H9 (cell line): Measurements from ENCODE around the gene PLA2G5. TPM values are rescaled to one million over a fixed set of nuclear protein-coding genes. Genes with fewer than 3 reads are reported as not detected.

ENCODE experiments used
- DNase-seq: peaks from one replicate; pipeline ENCODE4 v3.0.0-alpha.2; 2017
- H2AFZ ChIP-seq: one replicate; pipeline ENCODE4 v1.6.1; 2013; ENCODE audit warnings: mild to moderate bottlenecking, low read length, control low read depth, moderate library complexity
- H2AK5ac ChIP-seq: 2 replicates; pipeline ENCODE4 v1.6.1; 2013; ENCODE audit warnings: low read length, control low read depth, mixed read lengths; ENCODE audit not compliant: insufficient read length
- H2BK120ac ChIP-seq: one replicate; pipeline ENCODE4 v1.6.1; 2013; ENCODE audit warnings: low read depth, mild to moderate bottlenecking, low read length, control low read depth, inconsistent platforms; ENCODE audit not compliant: poor library complexity, severe bottlenecking
- H2BK12ac ChIP-seq: 2 replicates; pipeline ENCODE4 v1.6.1; 2013; ENCODE audit warnings: low read length, control low read depth, mixed read lengths, low read depth; ENCODE audit not compliant: insufficient read length
- H2BK15ac ChIP-seq: 2 replicates; pipeline ENCODE4 v1.6.1; 2013; ENCODE audit warnings: low read depth, low read length, control low read depth
- H2BK20ac ChIP-seq: one replicate; pipeline ENCODE4 v1.6.1; 2013; ENCODE audit warnings: low read depth, mild to moderate bottlenecking, low read length, control low read depth, inconsistent platforms; ENCODE audit not compliant: poor library complexity, severe bottlenecking
- H2BK5ac ChIP-seq: 2 replicates; pipeline ENCODE4 v1.6.1; 2013; ENCODE audit warnings: low read length, control low read depth, mixed read lengths; ENCODE audit not compliant: insufficient read length
- H3K14ac ChIP-seq: 2 replicates; pipeline ENCODE4 v1.6.1; 2013; ENCODE audit warnings: low read length, control low read depth; ENCODE audit not compliant: insufficient read depth
- H3K18ac ChIP-seq: 2 replicates; pipeline ENCODE4 v1.6.1; 2013; ENCODE audit warnings: low read depth, mild to moderate bottlenecking, mixed read lengths, low read length, control low read depth; ENCODE audit not compliant: insufficient read length
- H3K23ac ChIP-seq: 2 replicates; pipeline ENCODE4 v1.6.1; 2013; ENCODE audit warnings: low read length, control low read depth, mixed read lengths, low read depth; ENCODE audit not compliant: insufficient read length
- H3K23me2 ChIP-seq: 2 replicates; pipeline ENCODE4 v1.6.1; 2013; ENCODE audit warnings: low read depth, mild to moderate bottlenecking, mixed read lengths, low read length, control low read depth; ENCODE audit not compliant: insufficient read length, poor library complexity, severe bottlenecking
- H3K27ac ChIP-seq: 2 replicates; pipeline ENCODE4 v1.5.1; 2013; ENCODE audit warnings: low read length, control low read depth, mixed read lengths, low read depth; ENCODE audit not compliant: insufficient read length
- H3K27me3 ChIP-seq: 2 replicates; pipeline ENCODE4 v1.6.1; 2013; ENCODE audit warnings: low read length, control low read depth, inconsistent platforms; ENCODE audit not compliant: insufficient read depth
- H3K4ac ChIP-seq: 2 replicates; pipeline ENCODE4 v1.6.1; 2013; ENCODE audit warnings: low read depth, mild to moderate bottlenecking, control low read depth, inconsistent platforms, low read length, moderate library complexity
- H3K4me1 ChIP-seq: 2 replicates; pipeline ENCODE4 v1.6.1; 2013; ENCODE audit warnings: low read length, control low read depth, inconsistent platforms; ENCODE audit not compliant: insufficient read depth
- H3K4me2 ChIP-seq: 2 replicates; pipeline ENCODE4 v1.6.1; 2013; ENCODE audit warnings: low read length, control low read depth, mixed read lengths; ENCODE audit not compliant: insufficient read length, insufficient read depth
- H3K56ac ChIP-seq: 2 replicates; pipeline ENCODE4 v1.6.1; 2013; ENCODE audit warnings: low read depth, mild to moderate bottlenecking, mixed read lengths, low read length, control low read depth; ENCODE audit not compliant: insufficient read length
- H3K79me1 ChIP-seq: 2 replicates; pipeline ENCODE4 v1.6.1; 2013; ENCODE audit warnings: low read depth, mild to moderate bottlenecking, moderate library complexity, low read length, control low read depth, inconsistent platforms; ENCODE audit not compliant: insufficient read depth, poor library complexity, severe bottlenecking
- H3K79me2 ChIP-seq: 2 replicates; pipeline ENCODE4 v1.6.1; 2013; ENCODE audit warnings: low read length, control low read depth, inconsistent platforms; ENCODE audit not compliant: insufficient read depth
- H3K9ac ChIP-seq: 2 replicates; pipeline ENCODE4 v1.6.1; 2013; ENCODE audit warnings: low read length, control low read depth, mixed read lengths; ENCODE audit not compliant: insufficient read length; ENCODE audit errors: extremely low read depth
- H3K9me3 ChIP-seq: one replicate; pipeline ENCODE4 v1.6.1; 2013; ENCODE audit warnings: low read depth, low read length, inconsistent platforms; ENCODE audit not compliant: control insufficient read depth
- H3T11ph ChIP-seq: one replicate; pipeline ENCODE4 v1.6.1; 2013; ENCODE audit warnings: mild to moderate bottlenecking, low read length, control low read depth, inconsistent platforms
- H4K20me1 ChIP-seq: one replicate; pipeline ENCODE4 v1.6.1; 2013; ENCODE audit not compliant: control insufficient read depth, insufficient read length, insufficient read depth
- H4K5ac ChIP-seq: 2 replicates; pipeline ENCODE4 v1.6.1; 2013; ENCODE audit warnings: low read depth, mild to moderate bottlenecking, mixed read lengths, low read length, control low read depth; ENCODE audit not compliant: insufficient read length
- H4K8ac ChIP-seq: replicated peaks from 2 replicates; pipeline ENCODE4 v1.6.1; 2013; ENCODE audit warnings: low read length, control low read depth, mixed read lengths, low read depth; ENCODE audit not compliant: insufficient read length
- H4K91ac ChIP-seq: 2 replicates; pipeline ENCODE4 v1.6.1; 2013; ENCODE audit warnings: low read depth, mild to moderate bottlenecking, moderate library complexity, mixed read lengths, low read length, control low read depth; ENCODE audit not compliant: insufficient read length
- H3K27ac Mint-ChIP-seq, 3 experiments: 2 replicates in 2 of 3; 3 replicates in 1 of 3; pipeline ENCODE4 v1.8.0; 2020 to 2021; ENCODE audit warnings: mixed read lengths in 3 of 3, mild to moderate bottlenecking in 1 of 3, moderate library complexity in 1 of 3
- H3K27me3 Mint-ChIP-seq: 2 replicates; pipeline ENCODE4 v1.8.0; 2021; ENCODE audit warnings: low read depth, mild to moderate bottlenecking, moderate library complexity, mixed read lengths
- H3K36me3 Mint-ChIP-seq, 3 experiments: 2 replicates in 2 of 3; 3 replicates in 1 of 3; pipeline ENCODE4 v1.8.0; 2020 to 2021; ENCODE audit warnings: low read depth in 3 of 3, mixed read lengths in 3 of 3; ENCODE audit not compliant: insufficient read depth in 1 of 3
- H3K4me1 Mint-ChIP-seq, 2 experiments: 2 replicates each; pipeline ENCODE4 v1.8.0; 2020; ENCODE audit warnings: mixed read lengths in 2 of 2
- H3K4me3 Mint-ChIP-seq, 2 experiments: 2 replicates in 1 of 2; 3 replicates in 1 of 2; pipeline ENCODE4 v1.8.0; 2020 to 2021; ENCODE audit warnings: mild to moderate bottlenecking in 2 of 2, mixed read lengths in 2 of 2, moderate library complexity in 1 of 2
- H3K9me3 Mint-ChIP-seq, 2 experiments: 2 replicates in 1 of 2; 3 replicates in 1 of 2; pipeline ENCODE4 v1.8.0; 2020; ENCODE audit warnings: mild to moderate bottlenecking in 2 of 2, mixed read lengths in 2 of 2, moderate library complexity in 1 of 2
- CTCF ChIP-seq: fragments of 200-600 bp; sonication (generic); conservative IDR thresholded peaks from 3 replicates; pipeline ENCODE4 v1.8.0; 2021; ENCODE audit warnings: antibody characterized with exemption, mild to moderate bottlenecking
- total RNA-seq: library from RNA; stranded (reverse); gene quantifications from 2 replicates; pipeline ENCODE4 v1.2.1, GENCODE V29; 2021

The PLA2G5 gene
- total RNA-seq, 1 experiment from 2014 or later: not detected

- no peaks in the 10 kb centered on the region for H3K23me2 ChIP-seq
- H3T11ph ChIP-seq: no peak overlapping the region
- no peak overlapping the region for H2BK20ac ChIP-seq
- H2BK12ac ChIP-seq: no peak overlapping the region
- H3K9me3 ChIP-seq: peaks cover 26% of the 10 kb centered on the region
- H4K5ac ChIP-seq: no peak overlapping the region
- H4K20me1 ChIP-seq: no peaks in the 10 kb centered on the region
- no peak overlapping the region for H3K23ac ChIP-seq
- no peak for DNase-seq
- no peak overlapping the region for H3K14ac ChIP-seq
- no peak overlapping the region for H4K91ac ChIP-seq
- no peak overlapping the region for H4K8ac ChIP-seq
- no peaks in the 10 kb centered on the region for H3K79me1 ChIP-seq
- 0 out of 4 replicates have a peak, but pooled peaks cover 0 to 4% of the 10 kb centered on the region in 2 experiments for H3K4me1 Mint-ChIP-seq
- no peak overlapping the region for H2BK5ac ChIP-seq
- H2BK120ac ChIP-seq: no peak overlapping the region
- H3K18ac ChIP-seq: no peak overlapping the region
- H3K4me2 ChIP-seq: no peak overlapping the region
- no peak overlapping the region for H2AFZ ChIP-seq
- TF ChIP-seq CTCF: no peak
- H3K79me2 ChIP-seq: no peaks in the 10 kb centered on the region
- no peak overlapping the region for H3K27ac Mint-ChIP-seq
- H2BK15ac ChIP-seq: no peak overlapping the region
- H3K27me3 Mint-ChIP-seq: no peaks in the 10 kb centered on the region
- no peaks in the 10 kb centered on the region for H3K4me1 ChIP-seq
- H3K9ac ChIP-seq: no peak overlapping the region
- H3K4ac ChIP-seq: no peak overlapping the region
- no peak overlapping the region for H3K56ac ChIP-seq
- peaks cover 13 to 33% (median 31%) of the 10 kb centered on the region in 3 experiments for H3K36me3 Mint-ChIP-seq
- H3K27ac ChIP-seq: no peak overlapping the region
- no peak overlapping the region for H2AK5ac ChIP-seq
- H3K27me3 ChIP-seq: no peaks in the 10 kb centered on the region
- no peak overlapping the region for H3K4me3 Mint-ChIP-seq
- peaks cover 60 to 75% of the 10 kb centered on the region in 2 experiments for H3K9me3 Mint-ChIP-seq
Observed at GRCh38 chr1:20051218-20051829, 18.7 kb upstream of the PLA2G5 start.
